ENCODE measurements around the gene TMEM45B. TPM values are rescaled to one million over a fixed set of nuclear protein-coding genes. Genes with fewer than 3 reads are reported as not detected.
"Not testable (repeated sequence)": the region's sequence is repeated elsewhere in the genome, so short reads cannot be mapped to it uniquely, and the experiment has no call there.

TMEM45B gene
- total RNA-seq, 1 experiment from 2014 or later: not detected

GRCh38 chr11:129868626-129869025 lies 53.0 kb downstream of the TMEM45B start:
- DNase-seq (ENCODE audit: low read depth, low spot score); in situ Hi-C loops (cut with HindIII; ENCODE audit: low pct_unique_long_range_greater_than_20kb, low sequenced_read_pairs): not testable (repeated sequence)

- in situ Hi-C loops (cut with HindIII; ENCODE audit: low pct_unique_long_range_greater_than_20kb, low sequenced_read_pairs): no loop called here
- no peak for DNase-seq (ENCODE audit: low read depth, low spot score)
Measured at GRCh38 chr11:129871914-129872313, 56.3 kb downstream of the TMEM45B start.

- in situ Hi-C loops (cut with HindIII; ENCODE audit: low pct_unique_long_range_greater_than_20kb, low sequenced_read_pairs): no loop called here
- DNase-seq (ENCODE audit: low read depth, low spot score): no peak
Measured at GRCh38 chr11:129880311-129880710, 64.7 kb downstream of the TMEM45B start.

GRCh38 chr11:129881570-129882170 lies 66.0 kb downstream of the TMEM45B start:
- peak; percentile 55 for DNase-seq (ENCODE audit: low read depth, low spot score)
- in situ Hi-C loops (cut with HindIII; ENCODE audit: low pct_unique_long_range_greater_than_20kb, low sequenced_read_pairs): no loop called here

DNA sequence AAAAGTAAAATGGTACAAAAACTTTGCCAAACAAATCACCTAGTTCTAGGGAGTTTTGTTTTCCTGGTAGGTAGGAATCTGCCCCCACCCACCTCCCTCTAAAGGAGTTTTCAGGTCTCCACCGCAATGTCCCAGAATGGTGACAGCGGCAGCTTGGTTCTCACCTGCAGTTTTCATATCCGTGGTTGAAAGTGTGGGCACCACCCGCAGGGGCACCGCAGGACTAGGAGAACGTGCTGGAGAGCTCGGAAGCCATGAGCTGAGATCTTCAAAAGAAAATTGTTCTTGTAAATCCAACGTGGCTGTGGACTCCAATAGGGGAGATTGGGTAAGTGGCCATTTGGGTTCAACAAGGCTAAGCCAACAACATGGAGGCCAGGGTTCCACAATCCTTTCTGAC lies 68.9 kb downstream of the TMEM45B start:
- DNase-seq (ENCODE audit: low read depth, low spot score): no peak
- in situ Hi-C loops (cut with HindIII; ENCODE audit: low pct_unique_long_range_greater_than_20kb, low sequenced_read_pairs): no loop called here

DNA sequence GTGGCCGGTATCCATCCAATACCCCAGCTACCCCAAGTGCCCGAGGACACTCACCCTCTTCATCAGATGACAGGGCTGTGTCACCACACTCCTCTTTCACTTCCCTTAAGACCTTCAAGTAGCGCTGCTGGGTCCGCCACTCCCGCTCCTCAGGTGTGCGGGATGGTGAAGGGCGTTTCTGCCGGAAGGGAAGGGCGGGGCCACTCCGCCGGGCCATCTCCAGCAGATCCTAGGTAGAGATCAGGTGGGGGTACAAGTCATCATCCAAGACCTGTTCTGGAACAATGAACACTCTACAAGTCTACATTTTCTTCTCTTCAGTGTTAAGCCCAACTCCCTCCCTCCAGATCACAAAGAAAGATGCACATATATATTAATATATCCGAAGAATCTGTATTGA lies 69.7 kb downstream of the TMEM45B start:
- in situ Hi-C loops (cut with HindIII; ENCODE audit: low pct_unique_long_range_greater_than_20kb, low sequenced_read_pairs): no loop called here
- no peak for DNase-seq (ENCODE audit: low read depth, low spot score)

GRCh38 chr11:129888451-129888850 lies 72.8 kb downstream of the TMEM45B start:
- no peak for DNase-seq (ENCODE audit: low read depth, low spot score)
- in situ Hi-C loops (cut with HindIII; ENCODE audit: low pct_unique_long_range_greater_than_20kb, low sequenced_read_pairs): no loop called here

DNA sequence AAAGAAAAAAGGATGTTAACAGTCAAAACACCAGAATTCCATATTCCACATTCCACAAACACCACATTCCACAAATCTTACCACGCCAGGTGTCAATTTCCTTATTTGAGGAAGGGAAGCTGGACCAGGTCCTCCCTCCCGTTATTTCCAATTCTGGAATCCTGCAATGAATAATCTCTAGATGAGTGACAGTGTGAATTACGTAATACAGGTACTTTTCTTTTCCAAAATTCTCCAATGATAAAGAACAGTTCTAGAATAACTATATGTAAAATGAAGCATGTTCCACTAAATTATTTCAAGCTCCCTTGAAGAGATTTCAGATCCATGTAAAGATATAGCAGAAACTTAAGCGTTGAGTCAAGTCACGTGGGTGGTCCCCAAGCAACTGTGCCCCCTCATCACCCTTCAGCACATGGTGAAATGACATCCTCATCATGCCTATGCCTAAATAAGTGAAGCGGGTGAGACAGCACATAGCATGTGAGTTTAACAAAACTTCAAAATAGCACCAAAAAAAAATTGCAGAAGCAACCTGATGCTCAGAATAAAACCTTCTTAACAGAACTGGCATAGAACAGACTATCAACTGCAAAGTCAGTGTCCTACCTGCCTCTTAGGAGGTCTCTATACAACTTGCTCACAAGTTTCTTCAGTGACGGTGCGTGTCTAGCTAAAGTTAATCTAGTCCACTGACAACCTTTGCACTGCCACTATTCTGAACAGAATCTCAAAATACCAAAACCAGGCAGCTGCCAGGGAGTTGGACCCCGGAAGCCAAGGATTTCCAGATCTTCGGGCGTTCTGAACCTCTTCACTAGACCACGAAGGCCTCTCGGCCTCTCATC lies 78.9 kb downstream of the TMEM45B start:
- in situ Hi-C loops (cut with HindIII; ENCODE audit: low pct_unique_long_range_greater_than_20kb, low sequenced_read_pairs): no loop called here

GRCh38 chr11:129895126-129896041 lies 79.7 kb downstream of the TMEM45B start, which contains the start of gene NFRKB:
NFRKB (minus strand) TSS chr11:129895578; CDS start chr11:129892849, 2,729 bp downstream.
- in situ Hi-C loops (cut with HindIII; ENCODE audit: low pct_unique_long_range_greater_than_20kb, low sequenced_read_pairs): no loop called here
- peak; percentile 68 for DNase-seq (ENCODE audit: low read depth, low spot score)

More for the DNA sequence above, 78.9 kb downstream of the TMEM45B start:
- DNase-seq (ENCODE audit: low read depth, low spot score): peak; percentile 4

DNA sequence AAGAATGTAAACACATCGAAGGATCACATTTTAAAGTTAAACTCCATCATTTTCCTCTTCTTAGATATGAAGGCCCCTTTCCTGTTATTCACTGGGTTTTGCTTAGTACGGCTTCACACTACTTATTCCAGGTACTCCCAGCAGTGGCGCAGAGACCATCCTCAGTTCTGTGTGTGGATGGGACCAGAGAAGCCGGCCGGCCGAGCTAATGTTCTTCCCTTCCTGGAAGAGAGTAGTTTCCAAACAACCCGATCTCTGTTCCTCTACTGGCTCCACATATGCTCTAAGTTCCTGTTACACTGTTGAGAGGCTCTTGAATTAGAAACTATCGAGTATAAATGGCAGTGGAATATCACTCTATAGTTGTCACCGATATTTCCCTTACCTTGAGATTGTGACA lies 80.4 kb downstream of the TMEM45B start:
- no peak for DNase-seq (ENCODE audit: low read depth, low spot score)
- in situ Hi-C loops (cut with HindIII; ENCODE audit: low pct_unique_long_range_greater_than_20kb, low sequenced_read_pairs): no loop called here

GRCh38 chr11:129905402-129905801 lies 89.8 kb downstream of the TMEM45B start:
- DNase-seq (ENCODE audit: low read depth, low spot score): no peak
- in situ Hi-C loops (cut with HindIII; ENCODE audit: low pct_unique_long_range_greater_than_20kb, low sequenced_read_pairs): no loop called here

Small RNAs within 50 kb of the gene (small RNA-seq; reads per million reads assigned to genes)
- 0 reads per million in 2 experiments for gene AP003327.1

Other genes with a start within 250 kb of the TMEM45B start
- 14.5 and 15.9 TPM in 2 replicates for gene NFRKB, start 79.7 kb downstream of the TMEM45B start, total RNA-seq (2014; rRNA removed; shearing (Covaris generic))
- 3.6 and 4.3 TPM in 2 replicates for gene PRDM10, start 187.0 kb downstream of the TMEM45B start, total RNA-seq (2014; rRNA removed; shearing (Covaris generic))